ENCODE measurements around the gene FUT8.
"Not testable (repeated sequence)": the region's sequence is repeated elsewhere in the genome, so short reads cannot be mapped to it uniquely, and the experiment has no call there.

FUT8 gene

GRCh38 chr14:65419593-65420252 is 7.2 kb downstream of the FUT8 start:
- H3K4me3 ChIP-seq (ENCODE audit: low read length), result no peak overlapping the region
- H3K36me3 ChIP-seq (ENCODE audit: insufficient read depth, low read length), result no peaks in the 10 kb centered on the region
- no peaks in the 10 kb centered on the region for H3K27me3 ChIP-seq (ENCODE audit: insufficient read depth, low read length)
- H3K9ac ChIP-seq (ENCODE audit: low read depth, low read length), result no peak overlapping the region
- H3K4me1 ChIP-seq (ENCODE audit: insufficient read depth, low read length), result peaks cover 8% of the 10 kb centered on the region; the same call in 1 of the 2 replicates
- WGBS, result 96% methylated on average over 3 of the region's 5 CpGs
- H3K27ac ChIP-seq (ENCODE audit: low read depth, low read length), result no peak overlapping the region
- no peaks in the 10 kb centered on the region for H3K9me3 ChIP-seq (ENCODE audit: insufficient read depth, low read depth, low read length)

GRCh38 chr14:65421201-65421981 is 8.9 kb downstream of the FUT8 start:
- Histone ChIP-seq H3K27me3 (ENCODE audit: insufficient read depth, low read length) (no peaks in the 10 kb centered on the region), H3K36me3 (ENCODE audit: insufficient read depth, low read length) (no peaks in the 10 kb centered on the region), H3K4me3 (ENCODE audit: low read length) (no peak overlapping the region), H3K9ac (ENCODE audit: low read depth, low read length) (no peak overlapping the region), H3K9me3 (ENCODE audit: insufficient read depth, low read depth, low read length) (no peaks in the 10 kb centered on the region), H3K27ac (ENCODE audit: low read depth, low read length) (no peak overlapping the region), H3K4me1 (ENCODE audit: insufficient read depth, low read length) (peaks cover 3% of the 10 kb centered on the region; the same call in 1 of the 2 replicates)
- 90% methylated on average over 9 of the region's 10 CpGs for WGBS

- Histone ChIP-seq H3K9me3 (ENCODE audit: insufficient read depth, low read depth, low read length) (no peaks in the 10 kb centered on the region), H3K4me1 (ENCODE audit: insufficient read depth, low read length) (peaks cover 3% of the 10 kb centered on the region; the same call in 1 of the 2 replicates), H3K27ac (ENCODE audit: low read depth, low read length) (no peak overlapping the region), H3K4me3 (ENCODE audit: low read length) (no peak overlapping the region), H3K27me3 (ENCODE audit: insufficient read depth, low read length) (no peaks in the 10 kb centered on the region), H3K36me3 (ENCODE audit: insufficient read depth, low read length) (no peaks in the 10 kb centered on the region), H3K9ac (ENCODE audit: low read depth, low read length) (no peak overlapping the region)
- 98% methylated on average over 4 of the region's 4 CpGs for WGBS
Measured at GRCh38 chr14:65422088-65422834, 9.7 kb downstream of the FUT8 start.

- H3K27ac ChIP-seq (ENCODE audit: low read depth, low read length), result no peak overlapping the region
- peaks cover 3% of the 10 kb centered on the region; the same call in 1 of the 2 replicates for H3K4me1 ChIP-seq (ENCODE audit: insufficient read depth, low read length)
- WGBS, result over 99% methylated on average over 5 of the region's 5 CpGs
- no peaks in the 10 kb centered on the region for H3K27me3 ChIP-seq (ENCODE audit: insufficient read depth, low read length)
- no peaks in the 10 kb centered on the region for H3K36me3 ChIP-seq (ENCODE audit: insufficient read depth, low read length)
- H3K4me3 ChIP-seq (ENCODE audit: low read length), result no peak overlapping the region
- no peaks in the 10 kb centered on the region for H3K9me3 ChIP-seq (ENCODE audit: insufficient read depth, low read depth, low read length)
- no peak overlapping the region for H3K9ac ChIP-seq (ENCODE audit: low read depth, low read length)
Measured at GRCh38 chr14:65423982-65424381, 11.5 kb downstream of the FUT8 start.

GRCh38 chr14:65424531-65424930 is 12.0 kb downstream of the FUT8 start:
- Histone ChIP-seq H3K27me3 (ENCODE audit: insufficient read depth, low read length) (no peaks in the 10 kb centered on the region), H3K4me3 (ENCODE audit: low read length) (no peak overlapping the region), H3K4me1 (ENCODE audit: insufficient read depth, low read length) (peaks cover 3% of the 10 kb centered on the region; the same call in 1 of the 2 replicates), H3K27ac (ENCODE audit: low read depth, low read length) (no peak overlapping the region), H3K9me3 (ENCODE audit: insufficient read depth, low read depth, low read length) (no peaks in the 10 kb centered on the region), H3K9ac (ENCODE audit: low read depth, low read length) (no peak overlapping the region), H3K36me3 (ENCODE audit: insufficient read depth, low read length) (no peaks in the 10 kb centered on the region)
- 94% methylated on average over 5 of the region's 5 CpGs for WGBS

- Histone ChIP-seq H3K36me3 (ENCODE audit: insufficient read depth, low read length) (no peaks in the 10 kb centered on the region), H3K27me3 (ENCODE audit: insufficient read depth, low read length) (no peaks in the 10 kb centered on the region), H3K9ac (ENCODE audit: low read depth, low read length) (no peak overlapping the region), H3K9me3 (ENCODE audit: insufficient read depth, low read depth, low read length) (no peaks in the 10 kb centered on the region), H3K27ac (ENCODE audit: low read depth, low read length) (no peak overlapping the region), H3K4me3 (ENCODE audit: low read length) (no peak overlapping the region), H3K4me1 (ENCODE audit: insufficient read depth, low read length) (peaks cover 3% of the 10 kb centered on the region; the same call in 1 of the 2 replicates)
- WGBS, result 97% methylated on average over 6 of the region's 6 CpGs
Measured at GRCh38 chr14:65425885-65426284, 13.4 kb downstream of the FUT8 start.

GRCh38 chr14:65426902-65427301 is 14.4 kb downstream of the FUT8 start:
- H3K4me3 ChIP-seq (ENCODE audit: low read length); H3K4me1 ChIP-seq (ENCODE audit: insufficient read depth, low read length); H3K27me3 ChIP-seq (ENCODE audit: insufficient read depth, low read length); H3K27ac ChIP-seq (ENCODE audit: low read depth, low read length); H3K9ac ChIP-seq (ENCODE audit: low read depth, low read length); H3K36me3 ChIP-seq (ENCODE audit: insufficient read depth, low read length); H3K9me3 ChIP-seq (ENCODE audit: insufficient read depth, low read depth, low read length): not testable (repeated sequence)
- WGBS, result 93% methylated on average over 12 of the region's 12 CpGs

GRCh38 chr14:65428691-65429090 is 16.2 kb downstream of the FUT8 start:
- Histone ChIP-seq H3K27me3 (ENCODE audit: insufficient read depth, low read length) (no peaks in the 10 kb centered on the region), H3K9me3 (ENCODE audit: insufficient read depth, low read depth, low read length) (no peaks in the 10 kb centered on the region), H3K36me3 (ENCODE audit: insufficient read depth, low read length) (no peaks in the 10 kb centered on the region), H3K9ac (ENCODE audit: low read depth, low read length) (no peak overlapping the region), H3K4me3 (ENCODE audit: low read length) (no peak overlapping the region), H3K27ac (ENCODE audit: low read depth, low read length) (no peak overlapping the region), H3K4me1 (ENCODE audit: insufficient read depth, low read length) (peaks cover 16% of the 10 kb centered on the region)
- WGBS, result 96% methylated on average over 2 of the region's 2 CpGs

GRCh38 chr14:65429757-65430156 is 17.2 kb downstream of the FUT8 start:
- H3K4me3 ChIP-seq (ENCODE audit: low read length), result no peak overlapping the region
- H3K27me3 ChIP-seq (ENCODE audit: insufficient read depth, low read length), result no peaks in the 10 kb centered on the region
- H3K27ac ChIP-seq (ENCODE audit: low read depth, low read length), result no peak overlapping the region
- WGBS, result 96% methylated on average over 5 of the region's 5 CpGs
- H3K9me3 ChIP-seq (ENCODE audit: insufficient read depth, low read depth, low read length), result no peaks in the 10 kb centered on the region
- no peak overlapping the region for H3K9ac ChIP-seq (ENCODE audit: low read depth, low read length)
- H3K4me1 ChIP-seq (ENCODE audit: insufficient read depth, low read length), result peaks cover 27% of the 10 kb centered on the region
- H3K36me3 ChIP-seq (ENCODE audit: insufficient read depth, low read length), result no peaks in the 10 kb centered on the region

GRCh38 chr14:65431245-65431644 is 18.7 kb downstream of the FUT8 start:
- Histone ChIP-seq H3K9me3 (ENCODE audit: insufficient read depth, low read depth, low read length) (peaks cover 10% of the 10 kb centered on the region; the same call in 1 of the 2 replicates), H3K4me1 (ENCODE audit: insufficient read depth, low read length) (peaks cover 29% of the 10 kb centered on the region), H3K36me3 (ENCODE audit: insufficient read depth, low read length) (peaks cover 4% of the 10 kb centered on the region; the same call in 1 of the 2 replicates), H3K27ac (ENCODE audit: low read depth, low read length) (no peak overlapping the region), H3K27me3 (ENCODE audit: insufficient read depth, low read length) (no peaks in the 10 kb centered on the region), H3K4me3 (ENCODE audit: low read length) (no peak overlapping the region), H3K9ac (ENCODE audit: low read depth, low read length) (no peak overlapping the region)
- 96% methylated on average over 7 of the region's 7 CpGs for WGBS

GRCh38 chr14:65431951-65432350 is 19.4 kb downstream of the FUT8 start:
- H3K9ac ChIP-seq (ENCODE audit: low read depth, low read length), result no peak overlapping the region
- no peak overlapping the region for H3K4me3 ChIP-seq (ENCODE audit: low read length)
- peaks cover 10% of the 10 kb centered on the region; the same call in 1 of the 2 replicates for H3K9me3 ChIP-seq (ENCODE audit: insufficient read depth, low read depth, low read length)
- H3K36me3 ChIP-seq (ENCODE audit: insufficient read depth, low read length), result peaks cover 4% of the 10 kb centered on the region; the same call in 1 of the 2 replicates
- H3K27me3 ChIP-seq (ENCODE audit: insufficient read depth, low read length), result no peaks in the 10 kb centered on the region
- 79% methylated on average over 1 of the region's 1 CpG for WGBS
- H3K4me1 ChIP-seq (ENCODE audit: insufficient read depth, low read length), result peaks cover 34% of the 10 kb centered on the region
- H3K27ac ChIP-seq (ENCODE audit: low read depth, low read length), result no peak overlapping the region

Measured in HUES64 (cell line).